Caki2 (cell line): ENCODE data around the gene CCDC6. TPM values are rescaled to one million over a fixed set of nuclear protein-coding genes. Genes with fewer than 3 reads are reported as not detected.
"Not testable (repeated sequence)": the region's sequence is repeated elsewhere in the genome, so short reads cannot be mapped to it uniquely, and the experiment has no call there.

ENCODE experiments used
- DNase-seq: peaks from one replicate; pipeline ENCODE4 v3.0.0-alpha.2; 2015; ENCODE audit warnings: low read depth
- in situ Hi-C: cut with HindIII; loops from 2 replicates; pipeline ENCODE4 v1.10.0; 2016; ENCODE audit warnings: low sequenced_read_pairs, low pct_unique_long_range_greater_than_20kb, mixed read lengths
- total RNA-seq: library from RNA; depleted of rRNA; stranded (reverse); fragments of >200 nt; shearing (Covaris generic); gene quantifications from 2 replicates; pipeline ENCODE4 v1.2.3, GENCODE V29; 2014; ENCODE audit warnings: low replicate concordance

The CCDC6 gene
- total RNA-seq, 1 experiment from 2014 or later: 12.7 TPM

DNA sequence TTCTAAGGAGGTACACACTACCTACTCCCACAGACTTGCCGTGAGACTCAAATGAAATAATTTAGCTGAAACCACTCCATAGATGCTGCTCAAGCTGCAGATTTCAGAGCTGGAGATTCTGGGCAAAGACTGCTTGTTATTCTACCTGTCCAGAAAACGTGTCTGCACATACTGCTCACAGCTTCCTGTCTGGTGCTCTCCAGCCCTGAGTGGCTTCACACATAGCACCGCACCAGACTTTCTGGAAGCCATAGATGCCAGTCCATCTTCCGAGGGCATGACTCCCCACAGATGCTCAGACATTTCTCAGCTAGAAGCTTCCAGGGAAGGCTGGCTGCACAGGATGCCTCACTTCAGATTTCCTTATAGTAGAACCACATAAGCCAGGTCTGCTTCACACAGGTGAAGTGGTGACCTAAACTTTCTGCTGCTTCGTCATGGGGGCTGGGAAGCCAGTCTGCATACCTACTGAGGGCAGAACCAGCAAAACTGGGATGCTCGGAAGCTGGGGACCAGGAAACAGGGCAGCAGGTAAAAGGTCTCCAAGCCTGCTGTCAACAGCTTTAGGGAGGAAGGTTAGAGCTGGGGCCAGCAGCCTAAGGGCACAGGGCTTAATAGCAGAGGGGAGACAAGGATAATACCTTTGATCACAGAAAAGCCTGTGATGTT lies 18.2 kb downstream of the CCDC6 start:
- in situ Hi-C loops: no loop called here
- no peak for DNase-seq

DNA sequence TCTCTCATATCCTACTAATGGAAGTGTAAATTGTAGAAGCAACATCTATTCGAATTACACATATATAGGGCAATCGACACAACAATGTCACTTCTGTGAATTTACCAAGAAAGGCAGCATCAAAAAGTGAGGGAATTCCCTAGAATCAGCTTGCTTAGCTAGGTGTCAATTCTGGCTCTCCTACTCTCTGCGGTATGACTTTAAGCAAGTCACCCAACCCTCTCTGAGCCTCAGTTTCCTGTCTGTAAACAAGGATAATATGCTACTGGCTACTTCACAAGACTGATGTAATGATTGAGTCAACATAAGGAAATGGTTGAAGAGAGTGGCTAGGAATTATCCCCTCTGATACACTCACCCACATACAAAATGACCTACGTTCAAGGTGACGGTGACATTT lies 19.4 kb downstream of the CCDC6 start:
- in situ Hi-C loops: no loop called here

DNA sequence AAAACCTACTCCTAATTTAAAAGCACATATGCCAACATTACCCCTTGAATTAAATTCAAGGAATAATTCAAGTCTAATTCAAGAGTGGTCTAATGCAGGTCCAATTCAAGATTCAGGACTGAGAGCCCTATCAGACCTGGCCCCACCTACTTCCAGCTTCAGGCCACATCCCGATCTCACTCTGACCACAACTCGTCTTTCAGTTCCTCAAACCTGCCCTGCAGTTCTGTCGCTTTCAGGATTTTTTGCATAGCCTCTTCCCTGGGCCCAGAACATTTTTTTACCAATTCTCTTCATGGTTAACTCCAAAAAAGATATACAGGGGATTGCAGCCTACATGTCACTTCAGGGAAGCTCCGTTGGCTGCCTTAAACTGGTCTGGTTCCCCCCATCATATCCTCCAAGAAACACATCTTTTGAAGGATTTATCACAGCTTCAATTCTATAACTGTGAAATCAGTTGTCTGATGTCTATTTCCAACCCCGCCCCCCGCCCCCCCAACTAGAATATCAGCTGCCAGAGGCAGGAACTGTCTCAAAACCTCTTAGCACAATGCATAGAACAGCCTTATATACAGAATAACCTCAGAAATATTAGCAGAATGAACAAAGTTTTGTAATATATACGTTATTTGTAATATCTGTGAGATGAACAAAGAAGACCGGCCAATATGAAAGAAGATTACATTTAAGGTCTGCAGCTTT lies 20.8 kb downstream of the CCDC6 start:
- DNase-seq: no peak
- in situ Hi-C loops: no loop called here

More for the DNA sequence above, 19.4 kb downstream of the CCDC6 start:
- DNase-seq: no peak

DNA sequence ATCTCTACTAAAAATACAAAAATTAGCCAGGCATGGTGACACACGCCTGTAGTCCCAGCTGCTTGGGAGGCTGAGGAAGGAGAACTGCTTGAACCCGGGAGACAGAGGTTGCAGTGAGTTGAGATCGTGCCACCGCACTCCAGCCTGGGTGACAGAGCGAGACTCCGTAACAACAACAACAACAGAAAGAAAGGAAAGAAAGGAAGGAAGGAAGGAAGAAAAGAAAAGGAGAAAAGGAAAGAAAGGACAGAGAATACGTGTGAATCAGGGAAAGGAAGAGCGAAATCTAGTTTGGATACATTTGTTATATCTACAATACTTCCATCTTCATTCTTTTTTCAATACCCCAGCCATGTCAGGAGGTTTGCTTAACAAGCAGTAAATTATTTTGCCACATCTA lies 21.5 kb downstream of the CCDC6 start:
- in situ Hi-C loops, DNase-seq: not testable (repeated sequence)

DNA sequence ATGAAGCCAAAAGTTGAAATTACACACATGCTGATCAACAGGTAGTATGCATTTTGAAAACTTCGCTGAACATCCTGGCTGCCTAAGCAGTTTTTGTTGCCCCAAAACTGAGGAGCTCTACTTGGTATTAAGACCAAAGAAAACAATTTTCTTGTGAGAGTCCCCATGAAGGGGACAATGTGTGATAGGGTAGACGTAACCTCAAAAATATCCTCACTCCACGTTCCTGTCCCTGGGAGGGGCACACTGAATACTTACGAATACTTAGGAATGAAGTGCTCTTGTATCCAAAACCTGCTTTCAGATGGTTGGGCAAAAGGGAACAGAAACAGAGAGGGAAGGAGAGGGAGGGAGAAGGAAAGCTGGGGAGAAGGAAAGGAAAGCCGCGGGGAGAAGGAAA lies 24.7 kb downstream of the CCDC6 start:
- no peak for DNase-seq
- in situ Hi-C loops: no loop called here

DNA sequence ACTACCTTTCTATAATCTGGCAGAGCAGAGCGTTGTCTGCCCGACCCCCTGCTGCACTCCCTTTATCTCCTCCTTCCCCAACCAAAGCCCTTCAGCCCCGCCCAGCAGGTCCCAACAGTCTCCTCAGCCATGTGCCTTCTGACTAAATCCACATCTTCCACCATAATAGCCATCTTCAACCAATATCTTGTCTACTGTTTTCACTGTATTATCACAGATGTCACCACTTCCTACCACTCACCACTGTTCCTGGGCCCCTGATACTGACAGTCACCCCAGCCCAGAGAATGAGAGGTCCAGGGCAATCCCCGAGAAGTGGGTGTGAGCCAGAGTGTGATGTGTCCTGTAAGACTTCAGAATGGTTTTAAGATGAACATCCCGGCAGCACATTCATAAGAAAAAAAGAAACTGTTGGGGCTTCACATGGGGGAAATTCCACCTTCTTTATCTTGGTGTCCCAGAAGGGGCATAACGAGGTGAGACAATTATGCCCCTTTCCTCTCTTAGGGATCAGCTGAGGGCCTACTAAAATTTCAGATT lies 25.3 kb downstream of the CCDC6 start:
- in situ Hi-C loops: no loop called here
- DNase-seq: no peak

DNA sequence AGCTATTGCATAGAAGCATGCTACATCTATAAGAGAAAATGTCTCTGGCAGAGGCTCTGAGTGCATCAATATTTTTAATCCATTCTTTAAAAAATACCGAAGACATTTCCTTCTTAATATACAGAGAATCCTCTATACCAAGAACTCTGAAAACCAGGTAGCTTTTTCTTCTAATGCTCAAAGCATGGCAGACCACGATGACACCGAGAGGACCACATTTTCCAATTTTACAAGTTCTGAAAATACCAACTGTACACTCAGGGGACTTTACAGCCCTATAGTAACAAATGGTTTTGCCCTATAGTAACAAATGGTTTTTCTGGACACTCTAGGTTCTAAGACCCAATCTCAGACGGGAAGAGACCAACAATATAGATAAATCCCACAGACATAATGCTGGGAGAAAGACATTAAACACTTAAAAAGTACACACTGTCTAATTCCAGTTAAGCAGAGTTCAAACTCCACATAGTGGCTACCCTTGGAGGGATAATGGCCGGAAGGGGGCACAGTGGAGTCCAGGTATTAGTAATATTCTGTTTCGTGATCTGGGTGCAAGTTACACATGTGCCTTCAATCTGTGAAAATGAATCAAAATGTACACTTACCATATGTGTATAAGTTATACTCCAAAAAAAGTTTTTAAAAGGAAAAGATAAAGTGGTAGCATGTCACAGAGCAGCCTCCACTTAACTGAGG lies 26.2 kb downstream of the CCDC6 start:
- in situ Hi-C loops: no loop called here
- no peak for DNase-seq

DNA sequence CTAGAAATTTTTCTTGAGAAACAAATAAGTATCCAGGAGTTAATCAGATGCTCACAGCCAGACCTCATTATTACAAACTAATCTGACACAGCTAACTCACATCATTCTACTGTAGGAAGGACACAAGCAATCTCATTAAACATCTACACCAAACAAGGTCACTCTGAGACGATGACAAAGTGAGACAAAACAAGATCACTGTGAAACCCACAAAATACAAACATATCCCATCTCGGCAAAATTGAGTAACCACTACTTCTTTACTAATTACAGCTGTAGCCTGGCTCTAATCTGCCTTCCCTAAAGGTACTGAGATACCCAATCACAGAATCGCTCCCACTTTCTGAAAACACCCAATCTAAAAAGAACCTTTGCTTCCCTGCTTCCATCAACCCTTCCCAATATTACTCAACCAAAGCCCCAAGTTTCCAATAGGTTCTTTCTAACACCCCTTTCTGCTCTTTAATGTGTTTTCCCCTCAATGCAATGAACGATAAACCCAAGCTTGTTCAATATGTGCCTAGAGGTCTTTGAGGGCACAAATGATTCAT lies 26.9 kb downstream of the CCDC6 start:
- in situ Hi-C loops: no loop called here
- no peak for DNase-seq

DNA sequence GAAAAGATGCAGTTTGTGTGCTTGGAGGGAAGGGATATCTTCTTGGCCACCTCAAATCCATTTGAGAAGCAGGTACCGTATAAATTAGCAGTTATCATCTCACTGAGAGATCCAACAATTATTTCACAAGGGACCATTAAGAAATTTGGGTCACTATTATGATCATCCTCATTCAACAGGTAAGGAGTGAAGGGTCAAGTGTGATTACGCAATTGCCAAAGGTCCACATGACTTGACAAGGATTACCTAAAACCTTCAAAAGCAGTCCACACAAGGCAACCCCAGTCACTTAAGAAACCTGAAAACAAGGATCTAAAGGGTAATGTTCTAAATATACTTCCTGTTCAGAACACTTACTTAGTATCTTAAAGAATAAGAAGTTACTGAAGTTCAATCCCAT lies 27.4 kb downstream of the CCDC6 start:
- in situ Hi-C loops: no loop called here
- no peak for DNase-seq

DNA sequence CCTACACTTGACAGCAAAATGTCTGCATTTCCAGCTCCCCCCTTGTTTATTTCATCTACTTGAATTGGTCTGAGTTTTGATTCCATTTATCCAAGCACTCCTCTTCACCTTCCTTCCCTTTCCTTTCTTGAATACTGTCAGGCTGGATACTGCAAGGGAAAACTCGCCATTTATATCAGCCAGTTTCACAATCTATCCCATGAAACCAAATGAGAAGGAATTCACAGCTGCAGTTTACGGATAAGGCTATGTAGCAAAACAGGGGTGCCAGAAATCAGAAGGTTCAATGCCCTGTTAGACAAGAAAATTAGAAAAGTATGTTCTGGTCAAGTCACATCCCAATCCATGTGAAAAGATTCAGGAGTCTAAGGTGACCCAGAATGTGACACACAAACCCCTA lies 28.1 kb downstream of the CCDC6 start:
- in situ Hi-C loops: no loop called here
- DNase-seq: no peak

DNA sequence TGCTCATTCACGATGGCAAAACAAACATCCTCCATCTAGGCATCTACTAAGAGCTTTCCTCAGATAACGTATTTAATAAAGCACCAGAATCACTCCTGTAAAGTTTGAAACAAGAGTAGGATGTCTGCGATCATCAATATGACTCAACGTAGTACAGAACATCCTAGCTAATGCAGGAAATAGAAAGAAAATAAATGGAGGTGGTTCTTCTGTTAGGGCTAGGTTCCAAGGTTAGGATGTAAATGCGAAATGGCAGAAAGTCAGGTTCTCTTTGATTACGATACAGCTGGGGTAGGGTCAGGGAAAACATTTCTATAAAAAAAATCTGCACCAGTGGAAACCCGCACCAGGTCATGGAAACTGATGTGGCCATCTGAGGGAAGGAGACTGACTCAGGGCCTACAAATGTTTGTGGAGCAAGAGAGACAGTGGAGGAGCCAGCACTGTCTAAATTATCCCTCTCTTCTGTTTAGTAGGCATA lies 29.1 kb downstream of the CCDC6 start:
- DNase-seq: no peak
- in situ Hi-C loops: no loop called here

DNA sequence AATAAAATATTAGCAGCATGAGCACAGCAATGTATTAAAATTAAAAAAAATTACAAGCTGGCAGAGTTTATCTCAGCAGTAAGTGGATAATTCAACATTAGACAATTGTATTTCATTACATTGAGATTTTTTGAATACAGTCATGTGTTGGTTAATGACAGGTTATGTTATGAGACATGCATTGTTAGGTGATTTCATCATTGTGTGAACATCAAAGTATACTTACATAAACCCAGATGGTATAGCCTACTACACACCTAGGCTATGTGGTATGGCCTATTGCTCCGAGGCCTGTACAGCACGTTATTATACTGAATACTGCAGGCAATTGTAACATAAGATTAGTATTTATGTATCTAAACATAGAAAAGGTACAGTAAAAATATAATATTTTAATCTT lies 29.7 kb downstream of the CCDC6 start:
- DNase-seq: no peak
- in situ Hi-C loops: no loop called here

DNA sequence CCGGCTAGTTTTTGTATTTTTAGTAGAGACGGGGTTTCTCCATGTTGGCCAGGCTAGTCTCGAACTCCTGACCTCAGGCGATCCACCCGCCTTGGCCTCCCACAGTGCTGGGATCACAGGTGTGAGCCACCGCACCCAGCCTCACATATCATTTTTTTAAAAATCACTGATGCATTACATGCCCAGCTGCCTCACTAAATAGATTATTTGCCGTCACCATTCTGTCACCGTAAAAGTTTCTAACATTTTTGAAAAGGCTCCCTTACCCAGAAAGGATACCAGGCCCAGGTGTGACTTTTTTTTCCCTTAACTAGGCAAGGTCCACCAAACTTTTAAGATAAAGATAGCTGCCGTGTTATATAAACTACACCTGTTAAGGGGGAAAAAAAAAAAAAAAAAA lies 30.1 kb downstream of the CCDC6 start:
- in situ Hi-C loops, DNase-seq: not testable (repeated sequence)

DNA sequence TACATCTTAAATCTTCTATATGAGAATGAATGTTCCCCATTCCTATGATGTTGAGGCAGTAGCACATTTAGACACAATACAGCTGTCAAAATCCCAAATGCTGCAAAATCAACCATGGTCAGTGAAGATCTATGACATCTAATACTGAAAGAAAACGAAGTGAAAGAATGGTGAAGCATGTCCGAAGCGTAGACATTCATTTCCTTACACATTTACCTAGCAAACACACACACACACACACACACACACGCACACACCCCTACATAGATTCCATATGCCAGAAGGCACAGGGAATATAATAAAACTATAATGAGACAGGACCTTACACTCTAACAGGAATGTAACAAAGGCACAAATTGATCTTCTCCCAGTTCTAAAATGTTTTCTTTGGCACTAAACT lies 32.5 kb downstream of the CCDC6 start:
- in situ Hi-C loops: no loop called here

DNA sequence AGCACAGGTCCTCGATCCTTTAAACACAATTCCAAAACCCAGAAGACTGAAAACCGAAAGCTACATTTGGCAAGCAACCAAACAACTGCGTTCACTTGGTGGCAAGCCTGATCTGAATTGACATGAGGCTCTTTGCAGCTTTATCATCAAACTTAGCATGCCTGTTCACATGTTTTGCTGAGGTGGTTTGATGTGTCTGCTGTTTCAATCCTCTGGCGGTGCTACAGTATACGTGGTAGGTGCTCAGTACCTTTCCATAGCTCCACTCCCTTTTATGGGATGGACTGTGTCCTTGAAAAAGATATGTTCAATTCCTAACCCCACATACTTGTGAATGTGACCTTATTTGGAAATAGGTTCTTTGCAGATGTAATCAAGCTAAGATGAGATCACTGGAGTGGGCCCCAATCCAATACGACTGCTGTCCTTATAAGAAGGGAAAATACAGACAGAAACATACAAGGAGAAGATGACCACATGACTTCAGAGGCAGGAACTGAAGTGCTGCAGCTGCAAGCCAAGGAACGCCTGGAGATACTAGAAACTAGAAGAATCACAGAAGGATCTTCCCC lies 33.4 kb downstream of the CCDC6 start:
- in situ Hi-C loops: no loop called here
- no peak for DNase-seq

More for the DNA sequence above, 32.5 kb downstream of the CCDC6 start:
- DNase-seq: no peak

DNA sequence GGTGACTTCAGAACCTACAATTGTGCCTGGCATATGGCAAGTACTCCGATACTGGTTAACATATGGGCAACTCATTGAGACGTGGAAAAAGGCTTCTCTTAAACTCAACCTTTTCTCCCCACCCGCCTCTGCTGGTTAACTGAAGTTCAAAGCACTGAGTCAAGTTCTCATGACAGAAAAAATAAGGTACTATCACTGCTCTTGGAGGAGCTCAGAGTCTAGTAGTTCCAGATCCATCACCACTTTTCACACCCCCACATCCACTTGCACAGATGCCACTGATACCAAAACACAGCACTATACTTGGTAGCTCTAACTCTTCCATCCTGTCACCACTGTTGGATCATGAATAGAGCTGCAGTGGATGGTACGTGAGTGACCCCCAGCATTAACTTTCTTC lies 36.2 kb downstream of the CCDC6 start:
- in situ Hi-C loops: no loop called here

DNA sequence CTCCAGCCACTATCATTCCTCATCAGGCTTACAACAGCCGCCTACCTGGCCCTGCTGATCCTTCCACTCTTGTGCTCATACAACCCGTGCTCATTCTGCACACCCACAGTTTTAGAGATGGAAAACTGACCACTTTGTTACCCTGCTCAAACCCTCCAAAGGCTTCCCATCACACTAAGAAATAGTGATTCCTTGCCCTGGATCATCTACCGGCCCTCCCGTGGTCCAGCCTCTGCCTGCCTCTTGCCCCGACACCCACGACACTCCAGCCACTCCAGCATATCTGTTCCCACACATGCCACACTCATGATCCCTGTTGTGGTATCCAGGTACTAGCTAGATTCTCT lies 36.8 kb downstream of the CCDC6 start:
- in situ Hi-C loops: no loop called here
- DNase-seq: no peak

More for the DNA sequence above, 36.2 kb downstream of the CCDC6 start:
- no peak for DNase-seq

DNA sequence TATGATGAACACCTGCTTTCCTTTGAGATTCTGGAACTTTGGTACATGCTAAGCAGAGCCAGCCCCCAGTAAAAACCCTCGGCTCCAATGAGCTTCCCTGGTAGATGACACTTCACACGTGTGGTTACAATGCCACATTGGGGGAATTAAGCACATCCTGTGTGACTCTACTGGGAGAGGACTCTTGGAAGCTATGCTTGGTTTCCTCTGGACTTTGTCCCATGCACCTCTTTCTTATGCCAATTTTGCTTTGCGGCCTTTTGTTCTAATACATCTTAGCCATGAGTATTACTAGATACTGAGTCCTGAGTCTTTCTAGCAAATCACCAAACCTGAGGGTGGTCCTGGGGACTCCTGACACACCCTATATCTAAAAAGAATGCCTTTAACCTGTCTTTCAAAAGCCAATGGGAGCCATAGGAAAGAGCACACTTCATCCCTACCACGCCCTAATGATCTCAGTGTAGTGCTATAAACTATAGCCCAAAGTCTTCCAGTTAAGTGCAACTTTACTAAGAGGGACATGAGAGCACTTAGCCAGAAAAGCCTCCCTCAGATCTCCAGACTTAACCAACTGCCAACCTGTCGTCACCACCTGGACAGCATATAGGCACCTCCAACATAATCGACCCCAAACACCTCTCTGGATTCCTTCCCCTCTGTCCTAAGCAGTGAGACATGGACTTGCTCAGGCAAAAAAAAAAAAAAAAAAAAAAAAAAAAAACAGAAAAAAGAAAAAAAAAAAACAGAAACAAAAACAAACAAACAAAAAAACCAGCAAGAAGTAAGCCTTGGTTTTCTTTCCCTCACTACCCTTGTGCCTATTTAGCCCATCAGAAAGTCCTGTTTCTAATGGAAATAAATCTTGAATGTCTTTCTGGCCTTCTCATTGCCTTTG lies 37.4 kb downstream of the CCDC6 start:
- in situ Hi-C loops: no loop called here
- DNase-seq: no peak
